ENCODE measurements around the gene CLMN.

The CLMN gene

DNA sequence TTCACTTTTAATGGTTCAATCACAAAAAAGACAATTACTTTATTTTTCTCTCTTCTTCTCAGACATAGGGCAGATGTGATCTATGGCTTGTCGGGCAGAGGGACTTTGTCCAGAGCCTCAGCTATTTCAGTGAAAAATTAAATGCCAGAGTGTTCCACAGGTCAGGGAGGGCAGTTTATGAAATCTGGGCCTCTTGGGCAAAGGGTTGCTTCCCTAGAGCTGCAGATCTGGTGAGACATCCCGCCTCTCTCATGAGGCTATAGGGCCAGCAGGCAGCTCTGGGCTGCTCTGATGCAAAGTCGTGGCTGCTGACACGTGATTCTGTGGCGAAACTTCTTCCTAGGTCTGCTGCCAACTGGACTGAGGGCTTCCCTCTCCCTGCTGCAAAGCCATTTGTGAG, 6.0 kb downstream of the CLMN start:
- H3K4me3 ChIP-seq (ENCODE audit: low read depth in 1 of 2, low read length in 2 of 2): no peak overlapping the region
- peaks cover 24 to 38% of the 10 kb centered on the region in 2 donors for H3K4me1 ChIP-seq (ENCODE audit: control insufficient read depth in 1 of 2, insufficient read depth in 2 of 2, low read length in 2 of 2)
- H3K36me3 ChIP-seq (ENCODE audit: control insufficient read depth in 1 of 2, insufficient read depth in 2 of 2, low read length in 2 of 2): no peaks in the 10 kb centered on the region
- no peak overlapping the region for H3K27ac ChIP-seq (ENCODE audit: low read depth, low read length)
- no peaks in the 10 kb centered on the region for H3K27me3 ChIP-seq (ENCODE audit: control insufficient read depth in 1 of 2, insufficient read depth in 2 of 2, low read length in 2 of 2)
- no peaks in the 10 kb centered on the region for H3K9me3 ChIP-seq (ENCODE audit: control insufficient read depth in 1 of 2, low read length in 2 of 2)
- no peak overlapping the region for H3K9ac ChIP-seq (ENCODE audit: low read depth in 1 of 2, low read length in 2 of 2)

DNA sequence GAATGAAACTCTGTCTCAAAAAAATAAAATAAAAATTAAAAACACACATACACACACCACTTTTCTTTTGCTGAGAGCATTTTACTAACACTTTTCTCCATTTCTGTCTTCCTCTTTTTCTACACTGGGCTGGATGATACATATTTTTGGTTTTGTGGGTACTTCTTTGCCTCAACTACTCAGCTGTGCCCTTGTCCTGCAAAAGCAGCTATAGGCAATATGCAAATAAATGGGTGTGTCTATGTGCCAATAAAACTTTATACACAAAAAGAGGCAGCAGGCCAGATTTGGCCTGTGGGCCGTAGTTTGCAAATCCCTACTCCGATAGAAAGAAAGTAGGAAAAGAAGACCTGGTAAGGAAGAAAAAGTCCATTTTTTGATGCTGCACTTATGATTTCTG, 6.5 kb downstream of the CLMN start:
- Histone ChIP-seq H3K27ac (ENCODE audit: low read depth, low read length) (no peak overlapping the region), H3K9me3 (ENCODE audit: control insufficient read depth in 1 of 2, low read length in 2 of 2) (no peaks in the 10 kb centered on the region), H3K9ac (ENCODE audit: low read depth in 1 of 2, low read length in 2 of 2) (no peak overlapping the region), H3K27me3 (ENCODE audit: control insufficient read depth in 1 of 2, insufficient read depth in 2 of 2, low read length in 2 of 2) (no peaks in the 10 kb centered on the region), H3K4me1 (ENCODE audit: control insufficient read depth in 1 of 2, insufficient read depth in 2 of 2, low read length in 2 of 2) (peaks cover 24 to 38% of the 10 kb centered on the region in 2 donors), H3K4me3 (ENCODE audit: low read depth in 1 of 2, low read length in 2 of 2) (no peak overlapping the region), H3K36me3 (ENCODE audit: control insufficient read depth in 1 of 2, insufficient read depth in 2 of 2, low read length in 2 of 2) (no peaks in the 10 kb centered on the region)

DNA sequence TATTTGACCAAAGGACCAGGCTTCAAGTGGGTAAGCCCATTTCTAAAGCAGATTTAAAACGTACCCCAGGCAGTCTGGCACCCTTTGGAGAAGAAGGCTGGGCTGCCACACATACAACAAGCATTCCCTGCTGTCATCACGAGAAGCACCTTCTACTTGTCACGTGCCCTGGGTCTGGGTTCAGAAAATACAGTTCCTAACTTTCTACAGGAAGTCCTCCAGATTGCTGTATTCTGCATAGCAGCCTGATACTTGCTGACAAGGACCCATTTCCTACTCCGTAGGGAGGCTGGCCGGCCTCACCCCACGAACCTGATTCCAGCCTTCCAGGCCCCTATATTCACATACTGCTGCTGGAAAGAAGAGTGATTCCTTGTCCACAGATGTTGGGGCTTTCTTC, 7.4 kb downstream of the CLMN start:
- H3K4me3 ChIP-seq (ENCODE audit: low read depth in 1 of 2, low read length in 2 of 2): no peak overlapping the region
- no peak overlapping the region for H3K9ac ChIP-seq (ENCODE audit: low read depth in 1 of 2, low read length in 2 of 2)
- no peak overlapping the region for H3K27ac ChIP-seq (ENCODE audit: low read depth, low read length)
- no peaks in the 10 kb centered on the region for H3K36me3 ChIP-seq (ENCODE audit: control insufficient read depth in 1 of 2, insufficient read depth in 2 of 2, low read length in 2 of 2)
- H3K4me1 ChIP-seq (ENCODE audit: control insufficient read depth in 1 of 2, insufficient read depth in 2 of 2, low read length in 2 of 2): peaks cover 24 to 38% of the 10 kb centered on the region in 2 donors
- H3K9me3 ChIP-seq (ENCODE audit: control insufficient read depth in 1 of 2, low read length in 2 of 2): no peaks in the 10 kb centered on the region
- no peaks in the 10 kb centered on the region for H3K27me3 ChIP-seq (ENCODE audit: control insufficient read depth in 1 of 2, insufficient read depth in 2 of 2, low read length in 2 of 2)

DNA sequence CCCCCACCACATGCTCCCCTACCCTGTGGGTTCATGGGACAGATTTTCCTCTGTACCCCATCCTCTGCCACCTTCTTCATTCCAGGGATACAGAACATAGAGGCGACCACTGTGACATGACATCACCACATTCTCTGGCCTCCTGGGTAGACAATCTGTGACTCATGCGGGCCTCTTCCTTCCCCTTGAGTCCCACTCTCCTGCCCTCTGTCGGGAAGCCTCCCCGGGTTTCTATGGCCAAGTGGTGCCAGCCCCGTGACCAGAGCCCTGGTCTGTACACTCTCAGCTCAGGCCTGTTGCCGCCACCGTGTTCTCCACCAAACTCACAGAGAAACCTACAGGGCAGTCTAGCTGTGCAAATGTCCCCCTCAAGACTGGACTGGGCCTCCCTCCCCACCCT, 8.0 kb downstream of the CLMN start:
- no peak overlapping the region for H3K9ac ChIP-seq (ENCODE audit: low read depth in 1 of 2, low read length in 2 of 2)
- no peak overlapping the region for H3K27ac ChIP-seq (ENCODE audit: low read depth, low read length)
- no peaks in the 10 kb centered on the region for H3K27me3 ChIP-seq (ENCODE audit: control insufficient read depth in 1 of 2, insufficient read depth in 2 of 2, low read length in 2 of 2)
- H3K9me3 ChIP-seq (ENCODE audit: control insufficient read depth in 1 of 2, low read length in 2 of 2): no peaks in the 10 kb centered on the region
- no peak overlapping the region for H3K4me3 ChIP-seq (ENCODE audit: low read depth in 1 of 2, low read length in 2 of 2)
- peaks cover 24 to 38% of the 10 kb centered on the region in 2 donors for H3K4me1 ChIP-seq (ENCODE audit: control insufficient read depth in 1 of 2, insufficient read depth in 2 of 2, low read length in 2 of 2)
- no peaks in the 10 kb centered on the region for H3K36me3 ChIP-seq (ENCODE audit: control insufficient read depth in 1 of 2, insufficient read depth in 2 of 2, low read length in 2 of 2)

DNA sequence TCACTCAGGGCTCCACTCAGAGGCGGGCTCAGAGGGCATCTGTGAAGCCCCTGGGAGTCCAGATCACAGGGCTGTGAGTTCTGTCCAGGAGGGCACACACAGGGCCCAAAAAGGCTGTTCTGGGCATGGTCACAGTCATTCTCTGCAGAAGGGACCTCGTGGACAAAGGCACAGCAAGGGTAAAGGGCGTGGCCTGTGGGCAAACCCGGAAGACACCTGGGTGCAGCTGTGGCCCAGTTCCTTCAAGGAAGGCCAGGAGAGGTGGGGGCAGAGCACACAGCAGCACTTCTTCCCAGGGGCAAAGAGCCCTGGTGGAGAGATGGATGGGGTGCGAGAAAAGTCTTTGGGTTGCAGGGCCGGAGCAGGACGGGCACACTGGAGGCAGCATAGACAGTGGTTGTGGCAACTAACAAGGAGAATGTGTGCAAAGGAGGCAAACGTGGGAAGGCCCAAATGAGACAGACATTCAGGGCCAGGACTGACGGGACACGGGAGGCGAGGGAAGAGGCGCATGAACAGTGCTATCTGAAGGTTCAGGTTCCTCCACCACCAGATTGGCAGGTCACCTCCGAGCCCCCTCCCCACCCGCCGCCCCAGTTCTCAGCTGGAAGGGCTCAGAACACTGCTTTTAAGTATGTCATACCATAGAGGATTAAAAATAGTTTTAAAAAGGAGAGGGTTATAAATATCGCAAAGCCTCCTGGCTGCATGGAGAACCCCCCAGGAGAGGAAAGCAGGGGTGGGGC, 8.9 kb downstream of the CLMN start:
- H3K27ac ChIP-seq (ENCODE audit: low read depth, low read length): no peak overlapping the region
- H3K9me3 ChIP-seq (ENCODE audit: control insufficient read depth in 1 of 2, low read length in 2 of 2): no peaks in the 10 kb centered on the region
- peaks cover 24 to 36% of the 10 kb centered on the region in 2 donors for H3K4me1 ChIP-seq (ENCODE audit: control insufficient read depth in 1 of 2, insufficient read depth in 2 of 2, low read length in 2 of 2)

DNA sequence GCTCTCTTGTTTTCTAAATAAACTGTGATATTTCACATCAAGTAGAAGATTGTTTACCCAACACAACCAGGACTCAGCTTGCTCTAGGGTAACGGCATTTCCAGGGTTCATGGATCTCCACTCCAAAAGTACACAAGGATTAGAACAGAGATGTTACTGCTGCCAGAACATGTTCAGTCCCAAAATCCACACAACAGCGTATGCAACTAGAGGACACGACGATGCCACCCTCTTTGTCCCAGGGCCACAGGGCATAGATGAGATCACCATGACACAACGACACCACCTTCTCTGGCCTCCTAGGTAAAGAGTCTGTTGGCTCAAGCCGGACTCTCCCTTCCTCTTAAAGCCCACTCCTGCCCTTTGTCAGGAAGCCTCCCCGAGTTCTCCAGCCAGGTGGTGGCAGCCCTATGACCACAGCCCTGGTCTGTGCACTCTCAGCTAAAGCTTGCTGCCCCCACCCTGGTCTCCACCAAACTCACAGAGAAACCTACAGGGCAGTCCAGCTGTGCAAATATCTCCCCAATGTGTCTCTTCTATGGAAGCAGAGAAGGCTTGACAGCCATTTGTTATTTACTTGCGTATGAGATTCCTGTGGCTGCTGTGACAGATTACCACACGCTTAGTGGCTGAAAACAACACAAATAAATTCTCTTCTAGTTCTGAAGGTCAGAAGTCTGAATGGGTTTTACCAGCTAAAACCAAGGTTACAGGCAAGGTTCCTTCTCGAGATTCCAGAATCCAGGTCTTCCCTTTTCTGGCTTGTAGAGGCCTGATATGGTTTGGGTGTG, 10.3 kb downstream of the CLMN start:
- no peaks in the 10 kb centered on the region for H3K9me3 ChIP-seq (ENCODE audit: control insufficient read depth in 1 of 2, low read length in 2 of 2)
- no peaks in the 10 kb centered on the region for H3K27me3 ChIP-seq (ENCODE audit: control insufficient read depth in 1 of 2, insufficient read depth in 2 of 2, low read length in 2 of 2)
- H3K36me3 ChIP-seq (ENCODE audit: control insufficient read depth in 1 of 2, insufficient read depth in 2 of 2, low read length in 2 of 2): no peaks in the 10 kb centered on the region
- H3K4me3 ChIP-seq (ENCODE audit: low read depth in 1 of 2, low read length in 2 of 2): no peak overlapping the region
- peaks cover 23% of the 10 kb centered on the region in 2 donors for H3K4me1 ChIP-seq (ENCODE audit: control insufficient read depth in 1 of 2, insufficient read depth in 2 of 2, low read length in 2 of 2)
- H3K9ac ChIP-seq (ENCODE audit: low read depth in 1 of 2, low read length in 2 of 2): no peak overlapping the region
- no peak overlapping the region for H3K27ac ChIP-seq (ENCODE audit: low read depth, low read length)

More for the DNA sequence above, 8.9 kb downstream of the CLMN start:
- H3K4me3 ChIP-seq (ENCODE audit: low read depth in 1 of 2, low read length in 2 of 2): no peak overlapping the region
- H3K27me3 ChIP-seq (ENCODE audit: control insufficient read depth in 1 of 2, insufficient read depth in 2 of 2, low read length in 2 of 2): no peaks in the 10 kb centered on the region
- H3K36me3 ChIP-seq (ENCODE audit: control insufficient read depth in 1 of 2, insufficient read depth in 2 of 2, low read length in 2 of 2): no peaks in the 10 kb centered on the region
- H3K9ac ChIP-seq (ENCODE audit: low read depth in 1 of 2, low read length in 2 of 2): no peak overlapping the region

DNA sequence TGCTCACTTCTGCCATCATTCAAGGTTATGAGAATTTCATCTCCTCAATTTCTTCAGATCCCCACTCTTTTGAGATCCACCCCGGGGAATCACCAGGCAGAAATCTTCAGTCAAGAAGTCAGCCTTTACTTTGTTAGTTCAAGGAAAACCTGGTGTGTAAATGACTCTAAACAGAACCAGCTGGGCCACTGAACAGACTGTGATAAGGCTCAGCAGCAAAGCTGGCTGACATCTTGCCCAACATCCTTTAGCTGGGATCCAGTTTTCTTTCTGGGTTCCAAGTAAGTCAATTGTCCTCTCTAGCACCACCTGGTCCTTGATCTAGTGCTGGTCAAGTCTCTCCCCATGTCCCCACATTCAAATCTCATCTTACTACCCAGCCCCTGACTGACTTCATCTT, 11.6 kb downstream of the CLMN start:
- no peak overlapping the region for H3K9ac ChIP-seq (ENCODE audit: low read depth in 1 of 2, low read length in 2 of 2)
- H3K9me3 ChIP-seq (ENCODE audit: control insufficient read depth in 1 of 2, low read length in 2 of 2): no peaks in the 10 kb centered on the region
- H3K27me3 ChIP-seq (ENCODE audit: control insufficient read depth in 1 of 2, insufficient read depth in 2 of 2, low read length in 2 of 2): no peaks in the 10 kb centered on the region
- H3K27ac ChIP-seq (ENCODE audit: low read depth, low read length): no peak overlapping the region
- H3K36me3 ChIP-seq (ENCODE audit: control insufficient read depth in 1 of 2, insufficient read depth in 2 of 2, low read length in 2 of 2): no peaks in the 10 kb centered on the region
- H3K4me3 ChIP-seq (ENCODE audit: low read depth in 1 of 2, low read length in 2 of 2): no peak overlapping the region
- H3K4me1 ChIP-seq (ENCODE audit: control insufficient read depth in 1 of 2, insufficient read depth in 2 of 2, low read length in 2 of 2): peaks cover 11 to 12% of the 10 kb centered on the region in 2 donors

DNA sequence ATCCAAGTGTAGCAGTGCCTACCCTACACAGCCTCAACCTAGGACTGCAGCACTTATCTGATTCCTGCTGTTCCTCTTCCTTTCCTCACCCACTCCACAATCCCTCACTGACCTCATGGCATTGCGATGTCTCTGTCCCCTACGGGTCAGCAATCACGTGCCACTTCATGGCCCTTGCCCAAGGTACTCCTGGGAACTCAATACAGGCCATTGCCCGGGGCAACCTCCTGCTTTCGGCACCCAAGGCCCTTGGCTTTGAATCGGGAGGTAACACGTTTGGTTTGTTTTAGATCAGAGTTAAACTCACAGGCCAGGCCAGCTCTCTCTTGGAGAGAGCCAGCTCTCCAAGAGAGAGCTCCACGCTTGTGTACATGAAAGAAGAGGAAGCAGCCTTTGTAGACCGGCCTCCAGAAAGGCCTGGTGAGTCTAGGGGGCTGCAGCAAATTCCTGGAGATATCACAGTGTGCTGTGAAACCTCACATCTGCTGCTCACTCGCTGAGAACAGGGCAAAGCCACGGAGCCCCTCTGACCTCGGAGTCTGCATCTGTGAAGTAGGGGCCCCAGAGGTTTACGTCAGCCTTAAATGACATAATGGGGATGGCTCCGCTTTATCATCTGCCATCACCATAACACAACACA, 12.2 kb downstream of the CLMN start:
- Histone ChIP-seq H3K4me3 (ENCODE audit: low read depth in 1 of 2, low read length in 2 of 2) (no peak overlapping the region), H3K9ac (ENCODE audit: low read depth in 1 of 2, low read length in 2 of 2) (no peak overlapping the region), H3K36me3 (ENCODE audit: control insufficient read depth in 1 of 2, insufficient read depth in 2 of 2, low read length in 2 of 2) (no peaks in the 10 kb centered on the region), H3K27me3 (ENCODE audit: control insufficient read depth in 1 of 2, insufficient read depth in 2 of 2, low read length in 2 of 2) (no peaks in the 10 kb centered on the region), H3K4me1 (ENCODE audit: control insufficient read depth in 1 of 2, insufficient read depth in 2 of 2, low read length in 2 of 2) (peaks cover 11 to 17% of the 10 kb centered on the region in 2 donors), H3K9me3 (ENCODE audit: control insufficient read depth in 1 of 2, low read length in 2 of 2) (no peaks in the 10 kb centered on the region), H3K27ac (ENCODE audit: low read depth, low read length) (no peak overlapping the region)

DNA sequence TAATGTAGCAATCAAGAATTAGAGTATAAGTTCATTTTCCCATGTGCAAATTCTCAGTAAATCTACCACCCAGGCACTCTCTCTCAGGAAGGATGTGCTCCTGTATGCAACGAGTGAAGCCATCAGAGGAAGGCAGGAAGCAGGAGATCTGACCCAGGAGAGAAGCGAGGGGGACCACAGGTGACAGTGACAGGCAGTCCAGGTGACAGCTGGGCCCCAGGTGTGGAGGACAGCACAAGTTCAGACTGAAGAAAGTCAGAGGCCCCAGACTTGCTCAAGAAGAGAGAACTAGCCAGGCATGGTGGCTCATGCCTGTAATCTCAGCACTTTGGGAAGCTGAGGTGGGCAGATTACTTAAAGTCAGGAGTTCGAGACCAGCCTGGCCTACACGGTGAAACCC, 13.8 kb downstream of the CLMN start:
- H3K9ac ChIP-seq (ENCODE audit: low read depth in 1 of 2, low read length in 2 of 2): no peak overlapping the region
- no peaks in the 10 kb centered on the region for H3K9me3 ChIP-seq (ENCODE audit: control insufficient read depth in 1 of 2, low read length in 2 of 2)
- no peak overlapping the region for H3K4me3 ChIP-seq (ENCODE audit: low read depth in 1 of 2, low read length in 2 of 2)
- H3K27ac ChIP-seq (ENCODE audit: low read depth, low read length): no peak overlapping the region
- no peaks in the 10 kb centered on the region for H3K27me3 ChIP-seq (ENCODE audit: control insufficient read depth in 1 of 2, insufficient read depth in 2 of 2, low read length in 2 of 2)
- no peaks in the 10 kb centered on the region for H3K36me3 ChIP-seq (ENCODE audit: control insufficient read depth in 1 of 2, insufficient read depth in 2 of 2, low read length in 2 of 2)
- peaks cover 15 to 23% of the 10 kb centered on the region in 2 donors for H3K4me1 ChIP-seq (ENCODE audit: control insufficient read depth in 1 of 2, insufficient read depth in 2 of 2, low read length in 2 of 2)

DNA sequence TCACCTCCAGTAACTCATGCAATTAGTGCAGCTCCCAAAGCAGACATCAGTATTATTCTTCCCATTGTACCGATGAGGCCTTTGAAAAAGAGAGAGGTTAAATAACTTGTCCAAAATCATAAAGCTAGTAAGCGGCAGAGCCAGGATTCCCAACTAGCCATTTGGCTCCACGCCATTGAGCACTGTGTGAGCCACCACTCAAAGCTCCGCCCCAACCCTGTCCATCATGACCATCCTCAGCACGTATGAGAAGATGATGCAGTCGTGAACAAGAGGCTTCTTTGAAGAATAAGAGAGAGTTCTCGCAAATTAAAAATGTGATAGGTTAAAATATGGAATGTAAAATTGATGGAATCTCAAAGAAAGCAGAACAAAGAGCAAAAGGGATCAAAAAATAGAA, 14.6 kb downstream of the CLMN start:
- H3K4me3 ChIP-seq (ENCODE audit: low read depth in 1 of 2, low read length in 2 of 2): no peak overlapping the region
- H3K4me1 ChIP-seq (ENCODE audit: control insufficient read depth in 1 of 2, insufficient read depth in 2 of 2, low read length in 2 of 2): peaks cover 14 to 23% of the 10 kb centered on the region in 2 donors
- no peaks in the 10 kb centered on the region for H3K9me3 ChIP-seq (ENCODE audit: control insufficient read depth in 1 of 2, low read length in 2 of 2)
- no peaks in the 10 kb centered on the region for H3K36me3 ChIP-seq (ENCODE audit: control insufficient read depth in 1 of 2, insufficient read depth in 2 of 2, low read length in 2 of 2)
- no peak overlapping the region for H3K9ac ChIP-seq (ENCODE audit: low read depth in 1 of 2, low read length in 2 of 2)
- H3K27me3 ChIP-seq (ENCODE audit: control insufficient read depth in 1 of 2, insufficient read depth in 2 of 2, low read length in 2 of 2): no peaks in the 10 kb centered on the region
- no peak overlapping the region for H3K27ac ChIP-seq (ENCODE audit: low read depth, low read length)
